ENCODE measurements around the gene PFKFB4. TPM values are rescaled to one million over a fixed set of nuclear protein-coding genes. Genes with fewer than 3 reads are reported as not detected.

The PFKFB4 gene
- total and polyA plus RNA-seq, 9 of the 15 experiments (the other 6 are each of a cell fraction or from before 2014, with no cell fraction given), result 0.92 to 56.3 (median 13.5) TPM

GRCh38 chr3:48472923-48473616 lies 83.5 kb downstream of the PFKFB4 start (continued):
- peak; percentile 79; the same call in 1 of the 2 replicates for TF ChIP-seq CTBP1 (IDR thresholded peaks at IDR 0.05; ENCODE audit: borderline replicate concordance)
- TF ChIP-seq SUPT5H (IDR thresholded peaks at IDR 0.05), result peak; percentile 81
- TF ChIP-seq NR2C1 (IDR thresholded peaks at IDR 0.05), result no peak
- TF ChIP-seq NR2C1 (tag; IDR thresholded peaks at IDR 0.05), result 0 out of 2 replicates have a peak, but pooled peaks have one; percentile 6
- no peak for TF ChIP-seq ATF4 (CRISPR knock-in tag; IDR thresholded peaks at IDR 0.05)
- peak; percentile 65 for TF ChIP-seq SP1 (CRISPR knock-in tag; IDR thresholded peaks at IDR 0.05)
- no peak for TF ChIP-seq FOXK1 (CRISPR knock-in tag; IDR thresholded peaks at IDR 0.05; ENCODE audit: borderline replicate concordance)
- TF ChIP-seq ZNF592 (IDR thresholded peaks at IDR 0.05), result peak; percentile 63; the same call in 1 of the 2 replicates
- TF ChIP-seq ETV6 (IDR thresholded peaks at IDR 0.05; ENCODE audit: borderline replicate concordance in 1 of 2, low read depth in 2 of 2, low read length in 1 of 2), result no peak
- TF ChIP-seq ETV6 (CRISPR knock-in tag; IDR thresholded peaks at IDR 0.05; ENCODE audit: borderline replicate concordance), result no peak
- no peak for TF ChIP-seq FOS (IDR thresholded peaks at IDR 0.05; ENCODE audit: extremely low read depth, insufficient read length)
- TF ChIP-seq THRA (IDR thresholded peaks at IDR 0.05), result no peak
- TF ChIP-seq RBM34 (IDR thresholded peaks at IDR 0.05; ENCODE audit: borderline replicate concordance, insufficient read depth, low read length), result no peak
- TF ChIP-seq GATAD2A (IDR thresholded peaks at IDR 0.05), result 0 out of 2 replicates have a peak, but pooled peaks have one; percentile 20
- no peak for TF ChIP-seq NFATC3 (IDR thresholded peaks at IDR 0.05)
- no peak for TF ChIP-seq CEBPG (CRISPR knock-in tag; IDR thresholded peaks at IDR 0.05)
- TF ChIP-seq CEBPG (tag; conservative IDR thresholded peaks at IDR 0.05 in 1 of 2, IDR thresholded peaks at IDR 0.05 in 1 of 2), result no peak
- TF ChIP-seq MTF1 (CRISPR knock-in tag; IDR thresholded peaks at IDR 0.05; ENCODE audit: borderline replicate concordance), result no peak
- TF ChIP-seq HMG20A (CRISPR knock-in tag; conservative IDR thresholded peaks at IDR 0.05), result no peak
- no peak for TF ChIP-seq ZNF143 (CRISPR knock-in tag; IDR thresholded peaks at IDR 0.05)
- 0 out of 4 replicates have a peak, but pooled peaks of 1 of the 2 experiments have one; percentile 45 for TF ChIP-seq ZNF639 (CRISPR knock-in tag; conservative IDR thresholded peaks at IDR 0.05 in 1 of 2, IDR thresholded peaks at IDR 0.05 in 1 of 2)

Measured in K562 (cell line).